GM12875 (cell line): ENCODE data around the gene MDK.
"Not testable (repeated sequence)": the region's sequence is repeated elsewhere in the genome, so short reads cannot be mapped to it uniquely, and the experiment has no call there.

ENCODE experiments used
- H3K4me3 ChIP-seq: one replicate; pipeline ENCODE4 v1.5.1; 2011; ENCODE audit warnings: low read depth, low read length, control low read depth
- CTCF ChIP-seq: IDR thresholded peaks from 2 replicates; pipeline ENCODE4 v1.5.1; 2011; ENCODE audit warnings: low read depth, mild to moderate bottlenecking, control low read depth, inconsistent platforms, low read length, moderate library complexity, borderline replicate concordance; ENCODE audit not compliant: insufficient read depth

Gene MDK

DNA sequence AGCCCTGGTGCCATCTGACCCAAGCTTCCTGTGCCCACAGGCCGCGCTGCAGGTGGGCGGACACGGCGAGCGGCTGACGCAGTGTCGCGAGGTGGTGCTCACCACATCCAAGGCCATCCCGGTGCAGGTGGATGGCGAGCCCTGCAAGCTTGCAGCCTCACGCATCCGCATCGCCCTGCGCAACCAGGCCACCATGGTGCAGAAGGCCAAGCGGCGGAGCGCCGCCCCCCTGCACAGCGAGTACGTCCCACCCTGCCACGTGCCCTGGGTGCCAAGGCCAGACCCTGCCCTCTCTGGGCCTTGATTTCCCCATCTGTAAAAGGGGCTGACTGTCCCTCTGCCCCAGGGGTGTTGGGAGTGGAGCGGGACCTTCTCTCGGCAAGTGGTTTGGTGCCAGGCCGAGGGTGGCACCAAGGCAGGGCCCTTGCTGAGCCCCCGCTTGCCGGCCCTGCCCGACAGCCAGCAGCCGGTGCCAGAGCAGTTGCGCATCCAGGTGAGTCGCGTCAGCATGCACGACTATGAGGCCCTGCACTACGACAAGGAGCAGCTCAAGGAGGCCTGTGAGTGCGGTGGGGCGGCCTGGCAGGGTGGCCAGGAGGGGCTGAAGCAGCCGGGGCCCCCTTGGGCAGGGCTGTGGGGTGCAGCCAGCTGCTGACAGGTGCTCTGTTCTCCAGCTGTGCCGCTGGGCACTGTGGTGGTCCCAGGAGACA is 5.9 kb upstream of the MDK start:
- H3K4me3 ChIP-seq: no peak overlapping the region

DNA sequence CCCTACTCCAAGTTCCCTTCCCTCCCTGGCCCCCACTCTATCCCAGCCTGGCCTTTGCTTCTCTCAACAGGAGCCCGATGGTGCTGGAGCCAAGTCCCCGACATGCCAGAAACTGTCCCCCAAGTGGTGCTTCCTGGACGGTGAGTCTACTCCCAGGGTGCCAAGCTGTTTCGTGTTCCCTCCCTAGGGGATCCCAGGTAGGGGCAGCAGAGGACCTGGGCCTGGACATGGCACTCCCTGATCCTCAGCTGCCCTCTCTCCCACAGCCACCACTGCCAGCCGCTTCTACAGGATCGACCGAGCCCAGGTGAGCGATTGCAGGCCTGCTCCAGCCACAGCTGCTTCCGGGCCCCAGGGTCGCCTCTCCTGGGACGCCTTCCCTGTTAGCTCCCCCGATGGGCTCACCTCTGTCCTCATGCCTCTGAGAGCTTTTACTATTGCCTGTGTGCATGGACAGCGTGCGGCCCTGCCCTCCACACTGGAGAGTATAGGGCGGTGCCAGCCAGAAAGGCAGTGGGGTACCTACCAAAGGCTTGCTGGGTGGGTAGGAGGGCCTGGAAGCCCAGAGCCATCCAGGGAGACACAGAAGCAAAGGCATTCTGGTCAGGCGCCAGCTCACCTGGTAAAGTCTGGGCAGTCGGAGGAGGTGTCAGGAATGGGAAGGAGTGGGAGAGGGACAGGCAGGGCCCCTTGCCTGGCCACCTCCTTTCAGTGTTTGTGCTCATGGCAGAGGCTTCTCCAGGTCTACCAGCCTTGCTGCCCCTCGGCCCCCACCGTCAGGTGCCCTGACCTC is 5.0 kb upstream of the MDK start:
- H3K4me3 ChIP-seq: no peak overlapping the region
- TF ChIP-seq CTCF: no peak

More for the DNA sequence above, 5.9 kb upstream of the MDK start:
- no peak for TF ChIP-seq CTCF

DNA sequence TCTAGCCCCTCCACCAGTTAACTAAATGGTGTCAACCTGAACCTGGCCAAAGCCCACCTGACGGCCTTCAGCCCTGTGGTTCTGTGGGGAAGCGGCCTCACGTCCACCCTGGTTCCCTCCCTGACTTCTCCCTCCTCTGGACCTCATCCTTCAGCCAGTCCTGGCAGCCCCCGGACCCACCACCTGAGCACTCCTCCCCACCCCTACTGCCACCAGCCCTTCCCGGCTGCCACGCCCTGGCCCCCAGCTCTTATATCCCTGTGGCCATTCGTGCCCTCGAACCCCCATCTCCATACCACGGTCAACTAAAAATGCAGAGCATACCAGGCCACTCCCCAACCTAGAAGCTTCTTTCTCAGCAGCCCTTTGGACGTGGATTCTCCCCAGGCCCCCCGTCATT is 4.2 kb upstream of the MDK start:
- H3K4me3 ChIP-seq: no peak overlapping the region
- TF ChIP-seq CTCF: no peak

- no peak overlapping the region for H3K4me3 ChIP-seq
- TF ChIP-seq CTCF: no peak
These were observed 3.6 kb upstream of the MDK start for GRCh38 chr11:46377831-46378230.

GRCh38 chr11:46378296-46378695 is 3.2 kb upstream of the MDK start:
- no peak overlapping the region for H3K4me3 ChIP-seq
- no peak for TF ChIP-seq CTCF

GRCh38 chr11:46378811-46379481 is 2.5 kb upstream of the MDK start:
- H3K4me3 ChIP-seq: no peak overlapping the region
- no peak for TF ChIP-seq CTCF

GRCh38 chr11:46379482-46380293 is 1.8 kb upstream of the MDK start:
- not testable (repeated sequence) for H3K4me3 ChIP-seq
